ENCODE data around the gene VMA21. TPM values are rescaled to one million over a fixed set of nuclear protein-coding genes. Genes with fewer than 3 reads are reported as not detected.

VMA21 gene
- total RNA-seq = 10 to 100 TPM; 26.6 to 40.2 (median 30.1) TPM

- Histone ChIP-seq H3K9me3 (no peaks in the 10 kb centered on the region), H3K27me3 (no peaks in the 10 kb centered on the region), H3K4me1 (peaks cover 0 to 29% (median 4%) of the 10 kb centered on the region in 4 donors), H3K4me3 (peak within 1 kb of the TSS; percentile 45 to 78 (median 71)), H3K27ac (peak within 1 kb of the TSS; percentile 52 to 95 (median 93)), H3K36me3 (no peaks in the 10 kb centered on the region)
- WGBS, 2 donors = 0 to 45% methylated on average over 1 to 56 of the region's 97 CpGs
- TF ChIP-seq CTCF (IDR thresholded peaks at IDR 0.05) = peak in 1 of 5 experiments; percentile 16
- TF ChIP-seq EP300 (IDR thresholded peaks at IDR 0.05) = peak in 1 of 2 donors; percentile 63
- peak; percentile 62 to 71 for TF ChIP-seq POLR2A (IDR thresholded peaks at IDR 0.05)
- DNase-seq (ENCODE audit: low spot score in 2 of 2) = peak; percentile 71 to 77
Observed at GRCh38 chrX:151396825-151397740, at the start of gene VMA21. Gene VMA21 (plus strand): TSS chrX:151397206. CDS start chrX:151397309, 103 bp downstream.

GRCh38 chrX:151359341-151359740 is 37.7 kb upstream of the VMA21 start:
- DNase-seq (ENCODE audit: low spot score in 2 of 2) = no peak
- TF ChIP-seq POLR2A (IDR thresholded peaks at IDR 0.05) (no peak), EP300 (IDR thresholded peaks at IDR 0.05) (no peak)
- Histone ChIP-seq H3K9me3 (no peaks in the 10 kb centered on the region), H3K27me3 (no peaks in the 10 kb centered on the region), H3K4me3 (no peak overlapping the region), H3K27ac (no peak overlapping the region), H3K36me3 (no peaks in the 10 kb centered on the region), H3K4me1 (no peaks in the 10 kb centered on the region)
- 51 to 55% methylated on average over 3 of the region's 3 CpGs for WGBS, 2 donors

- TF ChIP-seq POLR2A (IDR thresholded peaks at IDR 0.05) (no peak), CTCF (IDR thresholded peaks at IDR 0.05) (peak in 2 of 5 experiments; percentile 15 to 22), EP300 (IDR thresholded peaks at IDR 0.05) (no peak)
- DNase-seq (ENCODE audit: low spot score in 2 of 2) = no peak
- 13 to 29% methylated on average over 20 to 25 of the region's 25 CpGs for WGBS, 2 donors
Observed at GRCh38 chrX:151359931-151360871, 36.8 kb upstream of the VMA21 start.

GRCh38 chrX:151363316-151363715 is 33.7 kb upstream of the VMA21 start:
- no peak overlapping the region for H3K27ac ChIP-seq
- no peak overlapping the region for H3K4me3 ChIP-seq
- H3K4me1 ChIP-seq = no peaks in the 10 kb centered on the region
- H3K36me3 ChIP-seq = no peaks in the 10 kb centered on the region
- DNase-seq (ENCODE audit: low spot score in 2 of 2) = no peak
- WGBS, 2 donors = 43 to 69% methylated on average over 2 of the region's 2 CpGs
- TF ChIP-seq EP300 (IDR thresholded peaks at IDR 0.05) (no peak), POLR2A (IDR thresholded peaks at IDR 0.05) (no peak), CTCF (IDR thresholded peaks at IDR 0.05) (no peak)
- H3K27me3 ChIP-seq = no peaks in the 10 kb centered on the region
- no peaks in the 10 kb centered on the region for H3K9me3 ChIP-seq

More at GRCh38 chrX:151359931-151360871, 36.8 kb upstream of the VMA21 start:
- Histone ChIP-seq H3K36me3 (no peaks in the 10 kb centered on the region), H3K4me3 (no peak overlapping the region), H3K27ac (no peak overlapping the region), H3K27me3 (no peaks in the 10 kb centered on the region), H3K4me1 (no peaks in the 10 kb centered on the region), H3K9me3 (no peaks in the 10 kb centered on the region)

GRCh38 chrX:151365579-151365978 is 31.4 kb upstream of the VMA21 start:
- H3K4me3 ChIP-seq = no peak overlapping the region
- H3K4me1 ChIP-seq = no peaks in the 10 kb centered on the region
- no peak for DNase-seq (ENCODE audit: low spot score in 2 of 2)
- H3K9me3 ChIP-seq = no peaks in the 10 kb centered on the region
- no peaks in the 10 kb centered on the region for H3K27me3 ChIP-seq
- no peak overlapping the region for H3K27ac ChIP-seq
- TF ChIP-seq POLR2A (IDR thresholded peaks at IDR 0.05) (no peak), EP300 (IDR thresholded peaks at IDR 0.05) (no peak), CTCF (IDR thresholded peaks at IDR 0.05) (no peak)
- no peaks in the 10 kb centered on the region for H3K36me3 ChIP-seq
- 68 to 85% methylated on average over 2 of the region's 2 CpGs for WGBS, 2 donors
